HUDEP-2 (cell line): ENCODE measurements around the gene LENG1.

Experiments used
- DNase-seq, 76 experiments: peaks; one replicate each; lab custom pipeline; 2025; ENCODE audit not compliant: unreplicated experiment in 76 of 76; lab: John Stamatoyannopoulos, UW

LENG1 gene

GRCh38 chr19:54165222-54165621, 5.7 kb upstream of the LENG1 start:
- DNase-seq: no peak

GRCh38 chr19:54164369-54165068, 5.0 kb upstream of the LENG1 start:
- DNase-seq: peak in 50 of 76 experiments; percentile 5 to 74 (median 46)

DNA sequence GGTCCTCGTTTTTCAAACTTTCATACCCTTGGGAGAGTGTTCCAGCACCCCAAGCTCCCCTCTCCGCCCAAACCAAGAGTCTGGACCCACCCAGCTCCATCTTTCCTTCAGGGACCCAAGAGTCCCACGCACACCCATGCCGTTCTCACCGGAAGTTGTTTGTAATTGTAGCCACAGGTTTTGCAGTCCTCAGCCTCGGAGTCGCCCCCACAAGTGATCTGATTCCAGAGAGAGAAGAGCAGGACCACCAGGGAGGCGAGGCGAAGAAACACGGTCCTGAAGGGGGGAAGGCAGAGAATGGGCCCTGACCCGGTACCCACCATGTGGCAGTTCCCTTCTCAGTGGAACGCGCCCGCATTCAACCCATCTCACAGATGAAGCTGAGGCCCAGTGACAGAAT, 3.4 kb upstream of the LENG1 start:
- DNase-seq: no peak

- peak in 74 of 76 experiments; percentile 59 to 99 (median 92) for DNase-seq
These were observed 2.8 kb upstream of the LENG1 start for GRCh38 chr19:54162241-54162805.

- no peak for DNase-seq
These were observed 1.3 kb upstream of the LENG1 start for GRCh38 chr19:54160854-54161253.

GRCh38 chr19:54160182-54160811, 776 bp upstream of the LENG1 start:
- DNase-seq: peak in 2 of 76 experiments; percentile 39 to 53

DNA sequence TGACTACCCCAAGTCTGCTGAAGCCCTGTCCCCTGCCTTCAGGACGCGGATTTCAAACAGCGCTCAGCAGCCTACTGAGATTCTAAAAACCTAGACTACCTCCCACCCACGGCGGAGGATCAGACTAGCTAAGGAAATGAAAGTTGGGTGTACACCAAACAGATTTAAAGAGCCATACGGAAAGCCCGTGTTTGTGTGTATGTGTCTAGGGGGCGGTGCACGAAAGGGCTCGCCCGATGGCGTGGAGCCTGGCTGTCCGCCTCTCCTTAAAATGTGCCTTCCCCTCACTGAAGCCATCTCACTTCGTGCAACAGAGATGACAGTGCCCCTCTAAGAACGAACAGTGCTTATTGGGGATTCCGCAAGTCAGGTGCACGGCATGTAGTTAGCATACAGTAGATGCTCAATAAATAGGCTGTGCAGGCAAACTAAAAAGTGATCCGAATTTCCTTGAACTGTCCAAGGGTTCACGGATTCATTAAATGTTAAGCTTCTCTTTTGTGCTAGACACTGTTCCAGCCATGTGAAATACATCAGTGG, 639 bp downstream of the LENG1 start:
- peak in 19 of 76 experiments; percentile 17 to 63 (median 30) for DNase-seq

- no peak for DNase-seq
These were observed 2.6 kb downstream of the LENG1 start for GRCh38 chr19:54156953-54157352.

- no peak for DNase-seq
These were observed 3.0 kb downstream of the LENG1 start for GRCh38 chr19:54156490-54156889.

DNA sequence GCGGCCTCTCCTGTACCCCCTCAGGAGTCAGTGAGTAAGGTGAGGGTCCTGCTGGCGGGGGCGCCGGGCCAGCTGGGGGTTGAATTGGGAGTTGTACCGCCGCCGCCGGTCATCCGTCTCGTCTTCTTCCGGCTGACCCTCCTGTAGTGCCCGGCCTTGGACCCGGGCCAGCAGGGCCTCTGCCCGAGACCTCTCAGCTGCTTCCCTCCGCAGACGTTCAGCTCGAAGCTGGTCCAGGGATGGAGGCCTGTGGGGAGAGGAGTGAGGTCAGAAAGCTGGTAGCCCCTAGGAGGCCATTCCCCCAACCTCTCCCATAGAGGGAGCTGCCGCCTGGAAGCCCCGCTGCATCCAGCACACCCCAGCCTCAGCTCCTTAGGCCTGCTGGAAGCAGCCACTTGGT, 3.8 kb downstream of the LENG1 start:
- no peak for DNase-seq

GRCh38 chr19:54154603-54155345, 4.7 kb downstream of the LENG1 start:
- DNase-seq: no peak

DNA sequence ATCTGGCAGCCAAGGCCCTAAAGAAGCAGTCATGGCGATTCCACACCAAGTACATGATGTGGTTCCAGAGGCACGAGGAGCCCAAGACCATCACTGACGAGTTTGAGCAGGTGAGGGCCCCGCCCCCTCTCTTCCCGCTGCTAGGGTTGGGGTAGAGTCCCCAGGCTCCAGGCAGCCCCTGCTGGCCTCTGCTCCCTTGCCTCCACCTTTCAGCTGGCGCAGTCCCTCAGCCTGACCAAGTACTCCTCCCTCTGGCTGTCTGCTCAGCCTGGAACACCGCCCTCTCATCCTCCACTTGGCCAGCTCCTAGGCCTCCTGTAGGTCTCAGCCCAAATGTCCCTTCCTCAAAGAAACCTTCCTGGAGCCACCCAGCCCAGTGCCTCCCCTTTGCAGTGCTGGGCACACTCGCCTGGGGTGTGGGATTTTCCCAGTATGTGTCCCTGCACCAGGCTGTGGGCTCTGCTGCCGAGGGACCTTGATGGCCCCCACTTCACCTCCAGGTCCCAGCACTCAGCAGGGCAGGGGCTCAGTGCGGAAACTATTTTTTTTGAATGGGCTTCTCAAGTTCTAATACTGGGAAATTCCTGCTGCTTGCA, 5.7 kb downstream of the LENG1 start:
- DNase-seq: no peak

GRCh38 chr19:54152878-54153524, 6.5 kb downstream of the LENG1 start:
- DNase-seq: no peak

- no peak for DNase-seq
These were observed 7.3 kb downstream of the LENG1 start for GRCh38 chr19:54152267-54152666.

- no peak for DNase-seq
These were observed 8.0 kb downstream of the LENG1 start for GRCh38 chr19:54151362-54152035.

GRCh38 chr19:54149021-54149812, 10.3 kb downstream of the LENG1 start:
- no peak for DNase-seq

GRCh38 chr19:54148158-54148557, 11.4 kb downstream of the LENG1 start:
- DNase-seq: no peak

GRCh38 chr19:54147676-54148075, 11.8 kb downstream of the LENG1 start:
- no peak for DNase-seq
